Adipose tissue (tissue), 3 donors: Measurements from ENCODE around the gene TPBGL. TPM values are rescaled to one million over a fixed set of nuclear protein-coding genes. Genes with fewer than 3 reads are reported as not detected.
"Not testable (repeated sequence)": the region's sequence is repeated elsewhere in the genome, so short reads cannot be mapped to it uniquely, and the experiment has no call there.

Experiments
- H3K27ac ChIP-seq: one replicate; pipeline ENCODE4 v1.5.1; 2013; ENCODE audit warnings: low read depth, low read length
- WGBS, 3 donors: extraction: QIAGEN DNeasy Blood & Tissue Kit; methylation state at CpG; one replicate each; pipeline ENCODE4 v1.1.7; 2013; 5-methylcytosine and 5-hydroxymethylcytosine counted together
- polyA plus RNA-seq, 3 donors: library from polyadenylated mRNA; stranded (reverse); fragments of 200-250 nt; gene quantifications; one replicate each; pipeline ENCODE4 v1.2.3, GENCODE V29; 2013
- donor health status: healthy with polysubstance abuse.
- donor health status: Bipolar disorder and iron deficiency.
- donor health status: healthy.

The TPBGL gene
- polyA plus RNA-seq, 3 donors, result 0.14 to 0.27 TPM; not detected in 1

- H3K27ac ChIP-seq, result no peak overlapping the region
- 67 to 87% (median 75%) methylated on average over 17 of the region's 17 CpGs for WGBS, 3 donors
Observed at GRCh38 chr11:75265851-75266531, 25.4 kb downstream of the TPBGL start.

DNA sequence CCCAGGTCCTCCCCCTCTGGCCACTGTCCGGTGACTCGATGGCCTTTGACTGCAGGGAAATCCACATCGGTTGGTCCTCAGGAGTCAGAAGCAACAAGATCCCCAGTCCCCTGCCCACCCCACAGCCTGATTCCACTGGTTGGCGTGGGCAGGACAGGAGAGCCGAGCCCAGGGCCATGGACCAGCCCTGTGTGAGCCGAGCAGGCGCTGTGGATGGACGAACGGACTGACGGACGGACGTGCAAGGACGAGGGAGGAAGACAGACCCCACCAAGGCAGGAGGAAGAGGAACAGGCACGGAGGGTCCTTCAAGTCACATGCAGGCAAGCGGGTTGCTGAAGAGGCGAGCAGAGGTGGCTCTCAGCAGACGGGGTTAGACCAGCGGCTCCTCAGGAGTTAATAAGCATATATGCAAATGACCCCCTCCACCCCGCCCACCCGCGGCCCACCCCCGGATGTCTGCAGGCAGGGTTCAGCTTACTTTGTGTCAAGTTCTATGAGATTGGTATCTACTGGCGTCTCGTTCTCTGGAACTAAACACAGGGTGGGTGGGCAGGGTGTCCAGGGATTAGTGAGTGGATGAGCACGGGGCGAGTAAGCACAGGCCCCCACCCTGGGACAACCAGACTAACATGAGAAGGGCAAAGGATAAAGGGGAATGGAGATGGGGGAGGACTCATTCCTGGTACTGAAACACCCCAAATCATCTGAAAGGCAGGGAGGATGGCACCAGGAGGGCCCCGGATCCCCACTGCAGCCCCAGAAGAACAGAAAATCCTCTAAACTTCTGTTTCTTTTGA lies 26.8 kb downstream of the TPBGL start:
- WGBS, 3 donors, result 80 to 85% (median 83%) methylated on average over 25 to 27 of the region's 27 CpGs
- no peak overlapping the region for H3K27ac ChIP-seq

DNA sequence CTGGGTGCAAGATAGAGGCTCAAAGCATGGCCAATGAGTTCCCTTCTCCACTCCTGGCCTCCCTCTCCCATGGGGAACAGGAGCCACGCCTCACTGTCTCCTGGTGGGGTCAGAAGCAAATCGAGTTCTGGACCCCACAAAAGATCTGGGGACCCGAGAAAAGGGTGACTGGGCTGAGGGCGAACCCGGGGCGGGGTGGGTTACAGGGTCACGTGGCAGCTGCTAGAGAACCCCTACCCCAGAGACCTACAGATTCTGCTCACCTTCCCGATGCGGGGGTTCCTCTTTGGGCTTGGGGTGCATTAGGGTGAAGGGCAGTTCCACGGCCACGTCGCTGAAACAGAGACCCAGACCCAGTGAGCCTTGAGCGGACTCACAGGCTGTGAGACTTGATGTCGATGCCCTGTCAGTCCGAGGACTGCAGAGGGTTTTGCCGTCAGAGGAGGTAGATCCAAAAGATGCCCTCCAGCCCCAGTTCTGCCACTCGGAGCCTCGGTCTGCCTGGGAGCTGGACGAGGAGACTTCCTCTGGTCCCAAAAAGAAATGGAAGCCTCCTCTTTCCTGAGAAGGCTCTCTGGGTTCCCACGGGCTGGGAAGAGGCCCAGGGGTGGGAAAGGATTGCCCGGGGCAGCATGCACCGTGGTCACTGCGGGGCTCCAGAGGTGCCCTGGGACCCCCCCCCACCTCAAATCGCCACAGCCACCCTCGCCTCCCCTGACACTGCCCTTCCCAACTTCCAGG lies 28.2 kb downstream of the TPBGL start:
- 91 to 95% (median 95%) methylated on average over 25 of the region's 25 CpGs for WGBS, 3 donors
- no peak overlapping the region for H3K27ac ChIP-seq

DNA sequence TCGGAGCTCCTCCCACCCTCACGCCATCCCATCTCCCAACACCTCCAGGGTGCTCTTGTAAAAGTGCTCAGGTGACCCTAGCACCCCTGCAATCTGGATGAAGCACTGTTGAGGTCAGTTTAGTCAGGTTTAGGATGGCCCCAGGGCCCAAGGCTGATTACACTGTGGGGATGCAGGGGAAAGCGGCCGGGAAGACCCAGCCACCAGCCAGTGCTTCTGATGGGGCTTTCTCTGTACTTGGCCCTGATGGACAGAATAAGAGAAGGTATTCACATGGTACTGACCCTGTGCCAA lies 28.7 kb downstream of the TPBGL start:
- no peak overlapping the region for H3K27ac ChIP-seq
- WGBS, 3 donors, result 95 to 98% (median 97%) methylated on average over 4 of the region's 4 CpGs

- no peak overlapping the region for H3K27ac ChIP-seq
- WGBS, 3 donors, result 91 to 93% (median 91%) methylated on average over 9 of the region's 9 CpGs
Observed at GRCh38 chr11:75269896-75270295, 29.3 kb downstream of the TPBGL start.

GRCh38 chr11:75270896-75271418 lies 30.4 kb downstream of the TPBGL start:
- no peak overlapping the region for H3K27ac ChIP-seq
- WGBS, 3 donors, result 63 to 73% (median 71%) methylated on average over 3 of the region's 3 CpGs

- WGBS, 3 donors, result 67 to 84% (median 71%) methylated on average over 6 of the region's 6 CpGs
- no peak overlapping the region for H3K27ac ChIP-seq
Observed at GRCh38 chr11:75271730-75272129, 31.2 kb downstream of the TPBGL start.

DNA sequence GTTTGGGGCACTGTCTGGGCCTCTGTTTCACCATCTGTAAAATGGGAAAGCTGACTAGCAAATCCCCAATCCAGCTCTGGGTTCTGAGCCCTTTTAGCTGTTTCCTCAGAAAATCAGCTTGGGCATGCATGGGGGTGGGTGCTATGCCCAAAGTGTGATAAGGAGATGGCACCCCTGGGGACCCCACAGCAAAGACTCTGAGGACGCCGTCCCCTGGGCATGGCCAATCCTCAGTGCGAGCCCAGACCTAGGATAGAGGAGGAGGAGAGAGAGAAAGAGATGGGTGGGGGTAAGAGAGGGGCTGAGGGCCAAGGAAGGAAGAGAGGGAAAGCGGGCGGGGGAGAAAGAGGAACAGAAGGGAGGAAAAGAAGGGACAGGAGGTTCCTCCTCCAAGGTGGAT lies 31.8 kb downstream of the TPBGL start:
- no peak overlapping the region for H3K27ac ChIP-seq
- WGBS, 3 donors, result 76 to 97% (median 78%) methylated on average over 5 of the region's 5 CpGs

GRCh38 chr11:75272821-75273301 lies 32.3 kb downstream of the TPBGL start:
- no peak overlapping the region for H3K27ac ChIP-seq
- 78 to 96% (median 81%) methylated on average over 11 to 12 of the region's 12 CpGs for WGBS, 3 donors

GRCh38 chr11:75273411-75274391 lies 33.1 kb downstream of the TPBGL start:
- no peak overlapping the region for H3K27ac ChIP-seq
- WGBS, 3 donors, result 84 to 96% (median 86%) methylated on average over 15 of the region's 15 CpGs

GRCh38 chr11:75274716-75275115 lies 34.1 kb downstream of the TPBGL start:
- H3K27ac ChIP-seq, result not testable (repeated sequence)

DNA sequence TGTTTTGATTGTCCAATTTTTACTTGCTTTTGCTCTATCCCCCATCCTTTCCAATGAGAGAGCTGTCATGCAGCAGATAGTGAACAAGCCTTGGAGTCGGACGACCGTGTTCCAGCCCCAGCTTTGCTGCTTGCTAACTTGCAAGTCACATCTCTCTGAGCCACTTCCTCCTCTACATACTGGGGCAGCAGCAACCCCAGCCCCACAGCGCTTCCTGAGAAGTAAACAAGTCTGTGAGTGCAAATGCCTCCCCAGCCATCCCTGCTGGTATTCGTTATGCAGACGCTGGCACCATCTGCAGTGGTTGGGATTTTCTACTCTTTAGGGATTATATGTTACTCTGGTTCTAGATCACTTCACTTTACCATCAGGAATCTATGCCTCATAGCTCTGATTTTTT lies 35.0 kb downstream of the TPBGL start:
- H3K27ac ChIP-seq, result no peak overlapping the region
- 38 to 70% (median 44%) methylated on average over 6 of the region's 6 CpGs for WGBS, 3 donors

More at GRCh38 chr11:75274716-75275115, 34.1 kb downstream of the TPBGL start:
- WGBS, 3 donors, result 90 to 93% (median 90%) methylated on average over 3 of the region's 3 CpGs

- 70 to 81% (median 74%) methylated on average over 2 of the region's 2 CpGs for WGBS, 3 donors
- no peak overlapping the region for H3K27ac ChIP-seq
Observed at GRCh38 chr11:75276186-75276585, 35.6 kb downstream of the TPBGL start.

- H3K27ac ChIP-seq, result no peak overlapping the region
- 83 to 86% (median 83%) methylated on average over 6 of the region's 6 CpGs for WGBS, 3 donors
Observed at GRCh38 chr11:75276686-75277085, 36.1 kb downstream of the TPBGL start.

DNA sequence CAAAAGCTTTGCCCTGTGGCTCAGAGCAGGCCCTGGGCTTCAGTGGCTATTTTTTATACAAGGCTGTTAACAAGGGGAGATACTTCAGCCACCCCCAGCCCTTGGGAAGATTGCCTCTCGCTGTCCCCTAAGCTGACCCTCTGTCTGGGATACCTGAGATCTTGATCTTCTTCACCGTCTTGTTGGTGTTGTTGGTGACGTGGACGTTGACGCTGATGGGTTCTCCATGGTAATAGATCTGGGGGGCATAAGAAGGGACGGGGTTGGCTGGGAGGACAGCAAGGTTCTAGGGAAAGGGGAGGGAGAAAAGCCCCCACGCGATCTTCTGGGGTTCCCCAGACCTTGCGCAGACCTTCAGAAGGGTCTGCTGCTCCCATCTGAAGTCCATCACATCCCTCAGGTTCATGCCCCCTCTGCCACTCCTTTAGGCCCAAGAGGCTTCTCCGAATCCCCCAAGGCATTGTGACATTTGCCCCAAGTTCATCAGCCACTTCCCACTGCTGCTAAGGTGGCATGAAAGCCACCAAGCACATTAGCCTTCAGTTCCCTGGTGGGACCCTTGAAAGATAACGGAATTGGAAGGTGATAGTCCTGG lies 36.7 kb downstream of the TPBGL start:
- H3K27ac ChIP-seq, result no peak overlapping the region

GRCh38 chr11:75277991-75278790 lies 37.6 kb downstream of the TPBGL start:
- H3K27ac ChIP-seq, result no peak overlapping the region
- WGBS, 3 donors, result 80 to 87% (median 85%) methylated on average over 13 of the region's 13 CpGs

More for the DNA sequence above, 36.7 kb downstream of the TPBGL start:
- 92 to 94% (median 93%) methylated on average over 11 of the region's 11 CpGs for WGBS, 3 donors

DNA sequence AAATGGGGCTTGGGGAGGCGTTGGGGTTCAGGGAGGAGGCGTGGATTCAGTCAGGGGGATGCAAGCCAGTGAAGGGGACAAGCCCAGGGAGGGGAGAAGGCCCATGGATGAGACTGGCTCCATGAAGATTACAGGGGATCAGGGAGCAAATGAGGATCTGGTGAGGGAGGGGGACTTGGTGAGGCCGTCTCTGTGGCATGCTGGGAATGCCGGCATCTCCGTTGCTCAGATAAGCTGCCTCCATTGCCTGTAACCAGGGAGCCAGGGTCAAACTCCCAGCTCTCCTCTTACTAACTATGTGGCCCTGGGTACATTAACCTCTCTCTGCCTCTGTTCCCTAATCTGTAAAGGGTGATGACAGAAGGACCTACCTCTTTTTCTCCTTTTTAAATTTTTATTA lies 38.7 kb downstream of the TPBGL start:
- H3K27ac ChIP-seq, result no peak overlapping the region
- 85 to 94% (median 87%) methylated on average over 5 of the region's 5 CpGs for whole genome bisulfite sequencing, 3 donors
